ENCODE measurements around the gene SCAMP1. TPM values are rescaled to one million over a fixed set of nuclear protein-coding genes. Genes with fewer than 3 reads are reported as not detected.

The SCAMP1 gene
- total and polyA plus RNA-seq, 2 experiments from 2014 or later: 22.4 to 47.6 TPM

DNA sequence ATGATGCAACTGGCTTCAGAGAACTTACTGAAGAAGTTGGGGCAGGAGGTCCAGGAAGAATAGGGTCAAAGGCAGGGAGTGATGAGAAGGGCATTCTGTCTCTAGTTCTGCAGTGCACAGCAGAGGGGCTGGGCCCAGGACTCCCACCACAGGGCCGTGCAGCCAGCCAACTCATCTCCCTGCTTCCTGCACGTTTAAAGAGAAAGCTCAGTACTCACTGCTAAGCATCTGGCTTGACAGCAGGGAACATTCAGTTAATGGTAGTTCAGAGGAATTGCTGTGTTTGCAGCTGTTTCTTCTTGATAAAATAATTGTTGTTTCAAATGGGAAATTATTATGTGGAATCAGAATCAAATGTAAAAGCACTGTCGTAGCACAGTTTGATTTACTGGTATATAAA is 25.6 kb upstream of the SCAMP1 start:
- Histone ChIP-seq H4K20me1 (ENCODE audit: insufficient read depth, poor library complexity, severe bottlenecking) (no peaks in the 10 kb centered on the region), H3K79me2 (no peaks in the 10 kb centered on the region), H3K4me2 (no peak overlapping the region), H3K4me1 (ENCODE audit: insufficient read depth) (no peaks in the 10 kb centered on the region), H2AFZ (no peak overlapping the region), H3K9me3 (ENCODE audit: low read depth) (peaks cover 7% of the 10 kb centered on the region), H3K27ac (no peak overlapping the region), H3K9me2 (replicated peaks; ENCODE audit: insufficient read depth) (no peaks in the 10 kb centered on the region), H3K36me3 (replicated peaks; ENCODE audit: insufficient read depth, low read depth) (no peaks in the 10 kb centered on the region), H3K27me3 (no peaks in the 10 kb centered on the region), H3K4me3 (no peak overlapping the region)
- WGBS (ENCODE audit: low lambda C conversion rate, missing lambda C conversion rate): 47% methylated on average over 3 of the region's 3 CpGs
- DNase-seq (ENCODE audit: low spot score): no peak
- TF ChIP-seq EZH2phosphoT487 (IDR thresholded peaks at IDR 0.05; ENCODE audit: low read depth, severe bottlenecking, unreplicated experiment): no peak

DNA sequence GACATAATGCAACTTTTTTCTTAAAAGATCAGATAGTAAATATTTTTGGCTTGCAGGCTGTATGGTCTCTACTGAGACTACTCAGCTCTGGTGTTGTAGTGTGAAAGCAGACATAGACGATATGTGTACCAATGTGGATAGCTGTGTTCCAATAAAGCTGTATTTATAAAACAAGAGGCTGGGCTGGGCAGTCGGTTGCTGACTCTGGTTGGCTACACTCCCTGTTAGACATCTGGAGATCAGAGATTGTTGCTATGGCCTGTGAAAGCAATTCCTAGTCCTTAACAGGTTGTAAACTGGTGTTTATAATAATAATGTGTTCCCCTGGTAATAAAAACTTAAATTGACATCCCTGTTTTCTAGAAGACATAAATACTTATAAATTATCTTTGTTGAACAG is 24.4 kb upstream of the SCAMP1 start:
- peak; percentile 59 for TF ChIP-seq EZH2phosphoT487 (IDR thresholded peaks at IDR 0.05; ENCODE audit: low read depth, severe bottlenecking, unreplicated experiment)
- TF ChIP-seq, protein P1, sequence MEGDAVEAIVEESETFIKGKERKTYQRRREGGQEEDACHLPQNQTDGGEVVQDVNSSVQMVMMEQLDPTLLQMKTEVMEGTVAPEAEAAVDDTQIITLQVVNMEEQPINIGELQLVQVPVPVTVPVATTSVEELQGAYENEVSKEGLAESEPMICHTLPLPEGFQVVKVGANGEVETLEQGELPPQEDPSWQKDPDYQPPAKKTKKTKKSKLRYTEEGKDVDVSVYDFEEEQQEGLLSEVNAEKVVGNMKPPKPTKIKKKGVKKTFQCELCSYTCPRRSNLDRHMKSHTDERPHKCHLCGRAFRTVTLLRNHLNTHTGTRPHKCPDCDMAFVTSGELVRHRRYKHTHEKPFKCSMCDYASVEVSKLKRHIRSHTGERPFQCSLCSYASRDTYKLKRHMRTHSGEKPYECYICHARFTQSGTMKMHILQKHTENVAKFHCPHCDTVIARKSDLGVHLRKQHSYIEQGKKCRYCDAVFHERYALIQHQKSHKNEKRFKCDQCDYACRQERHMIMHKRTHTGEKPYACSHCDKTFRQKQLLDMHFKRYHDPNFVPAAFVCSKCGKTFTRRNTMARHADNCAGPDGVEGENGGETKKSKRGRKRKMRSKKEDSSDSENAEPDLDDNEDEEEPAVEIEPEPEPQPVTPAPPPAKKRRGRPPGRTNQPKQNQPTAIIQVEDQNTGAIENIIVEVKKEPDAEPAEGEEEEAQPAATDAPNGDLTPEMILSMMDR (IDR thresholded peaks at IDR 0.05; ENCODE audit: poor library complexity): no peak
- H3K27ac ChIP-seq: no peak overlapping the region
- H3K4me1 ChIP-seq (ENCODE audit: insufficient read depth): no peaks in the 10 kb centered on the region
- no peak overlapping the region for H3K4me3 ChIP-seq
- H3K79me2 ChIP-seq: no peaks in the 10 kb centered on the region
- no peak overlapping the region for H2AFZ ChIP-seq
- no peaks in the 10 kb centered on the region for H3K9me2 ChIP-seq (replicated peaks; ENCODE audit: insufficient read depth)
- no peaks in the 10 kb centered on the region for H3K27me3 ChIP-seq
- no peaks in the 10 kb centered on the region for H4K20me1 ChIP-seq (ENCODE audit: insufficient read depth, poor library complexity, severe bottlenecking)
- H3K4me2 ChIP-seq: no peak overlapping the region
- DNase-seq (ENCODE audit: low spot score): no peak
- WGBS (ENCODE audit: low lambda C conversion rate, missing lambda C conversion rate): 51% methylated on average over 2 of the region's 2 CpGs
- no peaks in the 10 kb centered on the region for H3K36me3 ChIP-seq (replicated peaks; ENCODE audit: insufficient read depth, low read depth)
- peaks cover 7% of the 10 kb centered on the region for H3K9me3 ChIP-seq (ENCODE audit: low read depth)

DNA sequence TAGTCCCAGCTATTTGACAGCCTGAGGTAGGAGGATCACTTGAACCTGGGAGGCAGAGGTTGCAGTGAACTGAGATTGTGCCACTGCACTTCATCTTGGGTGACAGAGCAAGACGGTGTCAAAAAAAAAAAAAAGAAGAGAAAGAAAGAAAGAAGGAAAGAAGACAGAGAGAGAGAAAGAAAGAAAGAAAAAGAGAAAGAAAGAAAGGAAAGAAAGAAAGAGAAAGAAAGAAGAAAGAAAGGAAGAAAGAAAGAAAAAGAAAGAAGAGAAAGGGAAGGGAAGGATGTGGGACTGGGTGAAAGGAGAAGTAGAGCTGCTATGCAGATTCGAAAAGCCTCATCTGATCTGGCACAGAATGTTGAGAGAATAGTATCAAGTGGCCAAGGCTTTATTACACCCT is 23.7 kb upstream of the SCAMP1 start:
- Histone ChIP-seq H3K4me1 (ENCODE audit: insufficient read depth) (no peaks in the 10 kb centered on the region), H3K4me3 (no peak overlapping the region), H4K20me1 (ENCODE audit: insufficient read depth, poor library complexity, severe bottlenecking) (no peaks in the 10 kb centered on the region), H3K27ac (no peak overlapping the region), H3K4me2 (no peak overlapping the region), H3K27me3 (no peaks in the 10 kb centered on the region), H3K36me3 (replicated peaks; ENCODE audit: insufficient read depth, low read depth) (no peaks in the 10 kb centered on the region), H2AFZ (no peak overlapping the region), H3K9me3 (ENCODE audit: low read depth) (peaks cover 7% of the 10 kb centered on the region), H3K9me2 (replicated peaks; ENCODE audit: insufficient read depth) (no peaks in the 10 kb centered on the region), H3K79me2 (no peaks in the 10 kb centered on the region)
- no peak for DNase-seq (ENCODE audit: low spot score)
- 95% methylated on average over 2 of the region's 2 CpGs for WGBS (ENCODE audit: low lambda C conversion rate, missing lambda C conversion rate)
- no peak for TF ChIP-seq EZH2phosphoT487 (IDR thresholded peaks at IDR 0.05; ENCODE audit: low read depth, severe bottlenecking, unreplicated experiment)
- TF ChIP-seq, protein P1 (IDR thresholded peaks at IDR 0.05; ENCODE audit: poor library complexity): no peak
- no peak for TF ChIP-seq EZH2 (IDR thresholded peaks at IDR 0.05; ENCODE audit: borderline replicate concordance)

DNA sequence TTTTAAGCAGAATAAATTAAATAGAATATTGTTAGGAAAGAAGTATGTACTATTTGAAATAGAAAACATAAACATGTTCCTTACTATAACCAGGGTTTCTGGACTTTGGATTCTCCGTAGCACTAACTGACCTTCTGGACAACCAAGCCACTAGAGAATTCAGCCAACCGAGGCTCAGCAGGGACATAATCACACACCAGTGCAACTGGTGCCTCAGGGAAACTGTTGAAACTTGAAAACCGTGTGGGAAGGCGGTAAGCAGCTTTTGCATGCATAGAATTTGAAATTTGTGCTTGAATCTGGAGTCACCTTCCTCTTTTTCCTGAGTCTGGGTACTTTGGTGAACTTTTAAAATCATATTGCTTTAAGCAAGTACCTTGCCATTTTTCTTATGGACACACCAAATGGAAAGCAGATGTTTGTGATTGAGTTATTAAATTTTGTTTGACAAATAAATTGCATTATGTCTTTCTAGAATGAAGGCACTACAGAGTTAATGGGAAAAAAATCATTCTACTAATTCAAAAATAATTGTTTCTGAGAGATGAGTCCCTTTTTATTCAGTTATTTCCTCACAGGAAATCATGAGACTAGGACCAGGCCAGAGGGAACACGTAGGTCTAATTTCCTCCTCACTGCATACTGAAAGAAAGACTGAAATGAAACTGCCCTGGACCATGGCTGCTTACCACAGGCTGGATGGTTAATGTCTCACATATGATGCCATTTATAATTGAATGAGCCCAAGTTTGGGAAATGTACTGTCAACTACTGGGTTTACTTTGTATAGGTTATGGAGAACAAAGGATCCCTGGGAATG is 20.6 kb upstream of the SCAMP1 start:
- TF ChIP-seq, protein P1 (IDR thresholded peaks at IDR 0.05; ENCODE audit: poor library complexity): no peak
- no peak for TF ChIP-seq EZH2phosphoT487 (IDR thresholded peaks at IDR 0.05; ENCODE audit: low read depth, severe bottlenecking, unreplicated experiment)
- Histone ChIP-seq H3K4me2 (no peak overlapping the region), H2AFZ (no peak overlapping the region), H3K9me2 (replicated peaks; ENCODE audit: insufficient read depth) (no peaks in the 10 kb centered on the region), H3K79me2 (no peaks in the 10 kb centered on the region), H4K20me1 (ENCODE audit: insufficient read depth, poor library complexity, severe bottlenecking) (no peaks in the 10 kb centered on the region), H3K4me1 (ENCODE audit: insufficient read depth) (no peaks in the 10 kb centered on the region), H3K27ac (no peak overlapping the region), H3K4me3 (no peak overlapping the region), H3K36me3 (replicated peaks; ENCODE audit: insufficient read depth, low read depth) (no peaks in the 10 kb centered on the region), H3K9me3 (ENCODE audit: low read depth) (peaks cover 7% of the 10 kb centered on the region), H3K27me3 (no peaks in the 10 kb centered on the region)
- no peak for DNase-seq (ENCODE audit: low spot score)
- WGBS (ENCODE audit: low lambda C conversion rate, missing lambda C conversion rate): 82% methylated on average over 5 of the region's 5 CpGs

All from hepatocyte (in vitro differentiated cells).